ENCODE data around the gene ZNF133.

GRCh38 chr20:18313411-18313810 is 25.1 kb downstream of the ZNF133 start:
- TF ChIP-seq ELF4 (CRISPR knock-in tag; IDR thresholded peaks at IDR 0.05; ENCODE audit: borderline replicate concordance) (no peak), ZNF441 (CRISPR knock-in tag; IDR thresholded peaks at IDR 0.05; ENCODE audit: borderline replicate concordance) (no peak), TAF15 (IDR thresholded peaks at IDR 0.05; ENCODE audit: low read depth, low read length, poor library complexity, severe bottlenecking) (no peak), SRSF1 (optimal IDR thresholded peaks at IDR 0.05; ENCODE audit: low read depth, low read length) (no peak), ZNF598 (CRISPR knock-in tag; IDR thresholded peaks at IDR 0.05; ENCODE audit: borderline replicate concordance) (no peak), ZNF761 (CRISPR knock-in tag; conservative IDR thresholded peaks at IDR 0.05) (no peak), YY1 (IDR thresholded peaks at IDR 0.05; ENCODE audit: insufficient read depth, insufficient replicate concordance, low read depth, low read length) (no peak), KLF16 (CRISPR knock-in tag; IDR thresholded peaks at IDR 0.05) (no peak), MEIS2 (CRISPR knock-in tag; IDR thresholded peaks at IDR 0.05) (no peak), RARA (CRISPR knock-in tag; IDR thresholded peaks at IDR 0.05) (no peak)
